HEK293 (cell line): Measurements from ENCODE around the gene OR6X1.

Experiments
- CTCF ChIA-PET: fragments of 350-600 bp; formaldehyde crosslinking; extraction: SDS; loops from one replicate; lab custom pipeline; 2021; ENCODE audit warnings: antibody characterized with exemption; lab: Yijun Ruan, JAX
- POLR2A ChIA-PET: fragments of 300-600 bp; formaldehyde crosslinking; extraction: SDS; loops from one replicate; lab custom pipeline; 2020; ENCODE audit warnings: antibody characterized with exemption, inconsistent platforms; lab: Yijun Ruan, JAX
- H3K27ac ChIP-seq: fragments of 200-500 bp; sonication (Bioruptor generic); 2 replicates; pipeline ENCODE4 v1.5.1; 2014; ENCODE audit warnings: low read depth, low read length, control low read depth, inconsistent platforms; ENCODE audit errors: extremely low read depth
- H3K36me3 ChIP-seq, 2 experiments: fragments of 200-500 bp in 1 of 2; sonication (Bioruptor generic) in 1 of 2; 1 replicate in 1 of 2; 2 replicates in 1 of 2; pipeline ENCODE4 v1.5.1; 2014 to 2017; ENCODE audit warnings: inconsistent platforms in 2 of 2, low read length in 2 of 2; ENCODE audit not compliant: control insufficient read depth in 2 of 2, insufficient read depth in 1 of 2
- H3K4me1 ChIP-seq: fragments of 200-500 bp; sonication (Bioruptor generic); 2 replicates; pipeline ENCODE4 v1.5.1; 2014; ENCODE audit warnings: mild to moderate bottlenecking, low read length, inconsistent platforms; ENCODE audit not compliant: control insufficient read depth, insufficient read depth
- H3K4me3 ChIP-seq: 2 replicates; pipeline ENCODE4 v1.5.1; 2011; ENCODE audit warnings: low read depth, mild to moderate bottlenecking, control low read depth, low read length, moderate library complexity
- H3K9me3 ChIP-seq: fragments of 200-500 bp; sonication (Bioruptor generic); 2 replicates; pipeline ENCODE4 v1.5.1; 2014; ENCODE audit warnings: low read depth, low read length, inconsistent platforms; ENCODE audit not compliant: control insufficient read depth, insufficient read depth
- HOXA7 ChIP-seq: sonication (generic); formaldehyde crosslinking; IDR thresholded peaks from 2 replicates; pipeline ENCODE4 v1.8.1; 2022; ENCODE audit warnings: missing genetic modification reagents, borderline replicate concordance
- ZBTB7A ChIP-seq: fragments of 450-650 bp; formaldehyde crosslinking; IDR thresholded peaks from 2 replicates; pipeline ENCODE4 v1.5.1; 2016; ENCODE audit warnings: low read depth, missing biosample characterization, missing genetic modification characterization
- ZEB2 ChIP-seq: fragments of 450-650 bp; formaldehyde crosslinking; IDR thresholded peaks from 2 replicates; pipeline ENCODE4 v1.5.1; 2016; ENCODE audit warnings: missing biosample characterization, missing genetic modification characterization
- ZIC2 ChIP-seq: fragments of 450-650 bp; formaldehyde crosslinking; IDR thresholded peaks from 2 replicates; pipeline ENCODE4 v1.5.1; 2016; ENCODE audit warnings: missing biosample characterization, missing genetic modification characterization
- ZNF132 ChIP-seq: fragments of 450-650 bp; formaldehyde crosslinking; IDR thresholded peaks from 2 replicates; pipeline ENCODE4 v1.5.1; 2017; ENCODE audit warnings: missing biosample characterization, missing genetic modification characterization, borderline replicate concordance
- ZNF138 ChIP-seq: fragments of 450-650 bp; formaldehyde crosslinking; IDR thresholded peaks from 2 replicates; pipeline ENCODE4 v1.5.1; 2016; ENCODE audit warnings: missing biosample characterization, missing genetic modification characterization, borderline replicate concordance
- ZNF221 ChIP-seq: fragments of 450-650 bp; formaldehyde crosslinking; IDR thresholded peaks from 2 replicates; pipeline ENCODE4 v1.5.1; 2017; ENCODE audit warnings: missing biosample characterization, missing genetic modification characterization, borderline replicate concordance
- ZNF239 ChIP-seq: fragments of 450-650 bp; formaldehyde crosslinking; IDR thresholded peaks from 2 replicates; pipeline ENCODE4 v1.5.1; 2016; ENCODE audit warnings: missing biosample characterization, missing genetic modification characterization
- ZNF404 ChIP-seq: fragments of 450-650 bp; formaldehyde crosslinking; IDR thresholded peaks from 2 replicates; pipeline ENCODE4 v1.5.1; 2017; ENCODE audit warnings: missing biosample characterization, missing genetic modification characterization
- ZNF621 ChIP-seq: fragments of 450-650 bp; formaldehyde crosslinking; IDR thresholded peaks from 2 replicates; pipeline ENCODE4 v1.5.1; 2017; ENCODE audit warnings: missing biosample characterization, missing genetic modification characterization
- ZNF624 ChIP-seq: fragments of 450-650 bp; formaldehyde crosslinking; IDR thresholded peaks from 2 replicates; pipeline ENCODE4 v1.5.1; 2017; ENCODE audit warnings: missing biosample characterization, missing genetic modification characterization
- ZNF660 ChIP-seq: fragments of 450-650 bp; IDR thresholded peaks from 2 replicates; pipeline ENCODE4 v1.5.1; 2018; ENCODE audit warnings: missing biosample characterization, mild to moderate bottlenecking, missing genetic modification characterization
- ZNF776 ChIP-seq: fragments of 450-650 bp; formaldehyde crosslinking; IDR thresholded peaks from 2 replicates; pipeline ENCODE4 v1.5.0; 2017; ENCODE audit warnings: missing biosample characterization, missing genetic modification characterization, borderline replicate concordance
- TF ChIP-seq, protein P1 (sequence below): fragments of 450-650 bp; formaldehyde crosslinking; IDR thresholded peaks from 2 replicates; pipeline ENCODE4 v1.5.1; 2016; ENCODE audit warnings: missing biosample characterization, missing genetic modification characterization
- TF ChIP-seq, protein P2 (sequence below): fragments of 450-650 bp; formaldehyde crosslinking; IDR thresholded peaks from 2 replicates; pipeline ENCODE4 v1.5.1; 2016; ENCODE audit warnings: missing biosample characterization, missing genetic modification characterization
- TF ChIP-seq, protein P3 (sequence below): fragments of 450-650 bp; formaldehyde crosslinking; IDR thresholded peaks from 2 replicates; pipeline ENCODE4 v1.5.1; 2016; ENCODE audit warnings: missing biosample characterization, missing genetic modification characterization
- TF ChIP-seq, protein P4 (sequence below): fragments of 450-650 bp; formaldehyde crosslinking; IDR thresholded peaks from 2 replicates; pipeline ENCODE4 v1.5.1; 2016; ENCODE audit warnings: missing biosample characterization, missing genetic modification characterization
- TF ChIP-seq, protein P5 (sequence below): fragments of 450-650 bp; formaldehyde crosslinking; IDR thresholded peaks from 2 replicates; pipeline ENCODE4 v1.5.1; 2017; ENCODE audit warnings: missing biosample characterization, missing genetic modification characterization
- TF ChIP-seq, protein P6 (sequence below): fragments of 450-650 bp; formaldehyde crosslinking; IDR thresholded peaks from 2 replicates; pipeline ENCODE4 v1.5.1; 2017; ENCODE audit warnings: missing biosample characterization, missing genetic modification characterization
- TF ChIP-seq, protein P7 (sequence below): fragments of 450-650 bp; formaldehyde crosslinking; IDR thresholded peaks from 2 replicates; pipeline ENCODE4 v1.5.1; 2017; ENCODE audit warnings: missing biosample characterization, mild to moderate bottlenecking, missing genetic modification characterization, moderate library complexity

The OR6X1 gene

DNA sequence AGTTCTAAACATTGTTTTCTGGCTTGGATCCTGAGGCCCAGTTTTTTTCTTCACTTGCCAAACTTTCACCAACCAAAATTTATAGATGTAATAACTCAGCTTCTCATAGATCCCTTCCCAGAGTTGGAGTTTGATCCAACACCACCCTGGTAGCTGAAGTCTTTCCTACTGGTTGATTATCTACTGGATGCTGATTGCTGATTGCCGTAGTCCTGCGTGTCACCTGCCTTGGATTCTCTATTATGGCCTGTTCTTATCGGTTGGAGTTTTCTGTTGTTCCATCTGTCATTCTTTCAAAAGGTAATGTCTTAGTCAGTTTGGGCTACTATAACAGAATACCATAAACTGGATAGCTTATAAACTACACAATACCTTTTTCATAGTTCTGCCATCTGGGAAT lies 17.3 kb upstream of the OR6X1 start (continued):
- TF ChIP-seq ZNF138 (tag by site-specific recombination) (no peak), ZNF660 (no peak)

DNA sequence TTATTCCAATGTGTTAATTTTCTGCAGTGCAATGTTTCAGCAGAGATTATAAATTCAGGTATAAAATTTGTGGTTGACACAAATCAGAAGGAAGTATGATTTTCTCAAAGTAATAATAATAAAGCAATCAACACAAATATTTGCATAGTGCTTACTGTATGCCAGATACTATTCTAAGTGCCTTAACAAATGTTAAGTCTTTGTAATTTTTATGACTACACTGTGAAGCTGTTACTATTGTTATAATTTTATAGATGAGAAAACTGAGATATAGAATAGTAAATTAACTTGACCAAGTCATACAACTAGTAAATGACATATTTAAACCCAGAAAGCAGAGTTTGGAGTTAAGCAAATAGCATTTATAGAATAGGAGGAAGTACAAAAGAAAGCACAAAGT lies 16.4 kb upstream of the OR6X1 start:
- Histone ChIP-seq H3K27ac (no peak overlapping the region), H3K4me3 (no peak overlapping the region), H3K9me3 (no peaks in the 10 kb centered on the region), H3K4me1 (no peaks in the 10 kb centered on the region), H3K36me3 (no peaks in the 10 kb centered on the region)
- POLR2A ChIA-PET: no interaction called here
- TF ChIP-seq HOXA7 (CRISPR knock-in tag): no peak
- TF ChIP-seq, protein P1, sequence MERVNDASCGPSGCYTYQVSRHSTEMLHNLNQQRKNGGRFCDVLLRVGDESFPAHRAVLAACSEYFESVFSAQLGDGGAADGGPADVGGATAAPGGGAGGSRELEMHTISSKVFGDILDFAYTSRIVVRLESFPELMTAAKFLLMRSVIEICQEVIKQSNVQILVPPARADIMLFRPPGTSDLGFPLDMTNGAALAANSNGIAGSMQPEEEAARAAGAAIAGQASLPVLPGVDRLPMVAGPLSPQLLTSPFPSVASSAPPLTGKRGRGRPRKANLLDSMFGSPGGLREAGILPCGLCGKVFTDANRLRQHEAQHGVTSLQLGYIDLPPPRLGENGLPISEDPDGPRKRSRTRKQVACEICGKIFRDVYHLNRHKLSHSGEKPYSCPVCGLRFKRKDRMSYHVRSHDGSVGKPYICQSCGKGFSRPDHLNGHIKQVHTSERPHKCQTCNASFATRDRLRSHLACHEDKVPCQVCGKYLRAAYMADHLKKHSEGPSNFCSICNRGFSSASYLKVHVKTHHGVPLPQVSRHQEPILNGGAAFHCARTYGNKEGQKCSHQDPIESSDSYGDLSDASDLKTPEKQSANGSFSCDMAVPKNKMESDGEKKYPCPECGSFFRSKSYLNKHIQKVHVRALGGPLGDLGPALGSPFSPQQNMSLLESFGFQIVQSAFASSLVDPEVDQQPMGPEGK (tag by site-specific recombination): no peak
- no peak for TF ChIP-seq ZNF132 (tag by site-specific recombination)
- no peak for TF ChIP-seq ZBTB7A (tag by site-specific recombination)
- no peak for TF ChIP-seq ZNF239 (tag by site-specific recombination)
- TF ChIP-seq, protein P2, sequence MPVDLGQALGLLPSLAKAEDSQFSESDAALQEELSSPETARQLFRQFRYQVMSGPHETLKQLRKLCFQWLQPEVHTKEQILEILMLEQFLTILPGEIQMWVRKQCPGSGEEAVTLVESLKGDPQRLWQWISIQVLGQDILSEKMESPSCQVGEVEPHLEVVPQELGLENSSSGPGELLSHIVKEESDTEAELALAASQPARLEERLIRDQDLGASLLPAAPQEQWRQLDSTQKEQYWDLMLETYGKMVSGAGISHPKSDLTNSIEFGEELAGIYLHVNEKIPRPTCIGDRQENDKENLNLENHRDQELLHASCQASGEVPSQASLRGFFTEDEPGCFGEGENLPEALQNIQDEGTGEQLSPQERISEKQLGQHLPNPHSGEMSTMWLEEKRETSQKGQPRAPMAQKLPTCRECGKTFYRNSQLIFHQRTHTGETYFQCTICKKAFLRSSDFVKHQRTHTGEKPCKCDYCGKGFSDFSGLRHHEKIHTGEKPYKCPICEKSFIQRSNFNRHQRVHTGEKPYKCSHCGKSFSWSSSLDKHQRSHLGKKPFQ (tag by site-specific recombination): no peak
- TF ChIP-seq, protein P3, sequence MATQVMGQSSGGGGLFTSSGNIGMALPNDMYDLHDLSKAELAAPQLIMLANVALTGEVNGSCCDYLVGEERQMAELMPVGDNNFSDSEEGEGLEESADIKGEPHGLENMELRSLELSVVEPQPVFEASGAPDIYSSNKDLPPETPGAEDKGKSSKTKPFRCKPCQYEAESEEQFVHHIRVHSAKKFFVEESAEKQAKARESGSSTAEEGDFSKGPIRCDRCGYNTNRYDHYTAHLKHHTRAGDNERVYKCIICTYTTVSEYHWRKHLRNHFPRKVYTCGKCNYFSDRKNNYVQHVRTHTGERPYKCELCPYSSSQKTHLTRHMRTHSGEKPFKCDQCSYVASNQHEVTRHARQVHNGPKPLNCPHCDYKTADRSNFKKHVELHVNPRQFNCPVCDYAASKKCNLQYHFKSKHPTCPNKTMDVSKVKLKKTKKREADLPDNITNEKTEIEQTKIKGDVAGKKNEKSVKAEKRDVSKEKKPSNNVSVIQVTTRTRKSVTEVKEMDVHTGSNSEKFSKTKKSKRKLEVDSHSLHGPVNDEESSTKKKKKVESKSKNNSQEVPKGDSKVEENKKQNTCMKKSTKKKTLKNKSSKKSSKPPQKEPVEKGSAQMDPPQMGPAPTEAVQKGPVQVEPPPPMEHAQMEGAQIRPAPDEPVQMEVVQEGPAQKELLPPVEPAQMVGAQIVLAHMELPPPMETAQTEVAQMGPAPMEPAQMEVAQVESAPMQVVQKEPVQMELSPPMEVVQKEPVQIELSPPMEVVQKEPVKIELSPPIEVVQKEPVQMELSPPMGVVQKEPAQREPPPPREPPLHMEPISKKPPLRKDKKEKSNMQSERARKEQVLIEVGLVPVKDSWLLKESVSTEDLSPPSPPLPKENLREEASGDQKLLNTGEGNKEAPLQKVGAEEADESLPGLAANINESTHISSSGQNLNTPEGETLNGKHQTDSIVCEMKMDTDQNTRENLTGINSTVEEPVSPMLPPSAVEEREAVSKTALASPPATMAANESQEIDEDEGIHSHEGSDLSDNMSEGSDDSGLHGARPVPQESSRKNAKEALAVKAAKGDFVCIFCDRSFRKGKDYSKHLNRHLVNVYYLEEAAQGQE: no peak
- no peak for TF ChIP-seq ZNF404 (tag by site-specific recombination)
- TF ChIP-seq ZNF624 (tag by site-specific recombination): no peak
- no peak for TF ChIP-seq ZIC2
- no peak for TF ChIP-seq ZNF776 (tag by site-specific recombination)
- TF ChIP-seq, protein P4, sequence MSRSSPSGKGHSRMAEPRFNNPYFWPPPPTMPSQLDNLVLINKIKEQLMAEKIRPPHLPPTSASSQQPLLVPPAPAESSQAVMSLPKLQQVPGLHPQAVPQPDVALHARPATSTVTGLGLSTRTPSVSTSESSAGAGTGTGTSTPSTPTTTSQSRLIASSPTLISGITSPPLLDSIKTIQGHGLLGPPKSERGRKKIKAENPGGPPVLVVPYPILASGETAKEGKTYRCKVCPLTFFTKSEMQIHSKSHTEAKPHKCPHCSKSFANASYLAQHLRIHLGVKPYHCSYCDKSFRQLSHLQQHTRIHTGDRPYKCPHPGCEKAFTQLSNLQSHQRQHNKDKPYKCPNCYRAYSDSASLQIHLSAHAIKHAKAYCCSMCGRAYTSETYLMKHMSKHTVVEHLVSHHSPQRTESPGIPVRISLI (tag by site-specific recombination): no peak
- CTCF ChIA-PET: no interaction called here

DNA sequence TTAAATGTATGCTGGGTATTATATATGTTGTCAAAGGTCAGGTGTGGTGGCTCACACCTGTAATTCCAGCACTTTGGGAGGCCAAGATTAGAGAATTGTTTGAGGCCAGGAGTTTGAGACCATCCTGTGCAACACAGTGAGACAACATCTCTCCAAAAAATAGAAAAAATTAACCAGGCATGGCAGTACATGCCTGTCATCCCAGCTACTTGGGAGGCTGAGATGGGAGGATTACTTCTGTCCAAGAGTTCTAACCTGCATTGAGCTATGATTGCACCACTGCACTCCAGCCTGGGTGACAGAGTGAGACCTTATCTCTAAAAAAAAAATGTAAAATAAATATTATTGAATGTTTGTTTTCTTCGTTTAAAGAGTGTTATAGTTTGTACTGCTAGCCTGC lies 11.3 kb upstream of the OR6X1 start:
- Histone ChIP-seq H3K27ac (no peak overlapping the region), H3K4me3 (no peak overlapping the region), H3K4me1 (no peaks in the 10 kb centered on the region), H3K9me3 (no peaks in the 10 kb centered on the region), H3K36me3 (no peaks in the 10 kb centered on the region)
- ChIA-PET POLR2A (no interaction called here), CTCF (interaction anchor here (0.7 kb wide), 1 partner anchor 23 kb away, joined by 4 read pairs; no protein-coding TSS in a partner anchor)
- TF ChIP-seq ZEB2 (tag by site-specific recombination) (no peak), ZNF221 (no peak), ZNF239 (tag by site-specific recombination) (no peak), ZNF621 (no peak)
- TF ChIP-seq, protein P5, sequence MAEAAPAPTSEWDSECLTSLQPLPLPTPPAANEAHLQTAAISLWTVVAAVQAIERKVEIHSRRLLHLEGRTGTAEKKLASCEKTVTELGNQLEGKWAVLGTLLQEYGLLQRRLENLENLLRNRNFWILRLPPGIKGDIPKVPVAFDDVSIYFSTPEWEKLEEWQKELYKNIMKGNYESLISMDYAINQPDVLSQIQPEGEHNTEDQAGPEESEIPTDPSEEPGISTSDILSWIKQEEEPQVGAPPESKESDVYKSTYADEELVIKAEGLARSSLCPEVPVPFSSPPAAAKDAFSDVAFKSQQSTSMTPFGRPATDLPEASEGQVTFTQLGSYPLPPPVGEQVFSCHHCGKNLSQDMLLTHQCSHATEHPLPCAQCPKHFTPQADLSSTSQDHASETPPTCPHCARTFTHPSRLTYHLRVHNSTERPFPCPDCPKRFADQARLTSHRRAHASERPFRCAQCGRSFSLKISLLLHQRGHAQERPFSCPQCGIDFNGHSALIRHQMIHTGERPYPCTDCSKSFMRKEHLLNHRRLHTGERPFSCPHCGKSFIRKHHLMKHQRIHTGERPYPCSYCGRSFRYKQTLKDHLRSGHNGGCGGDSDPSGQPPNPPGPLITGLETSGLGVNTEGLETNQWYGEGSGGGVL (tag by site-specific recombination): no peak
- TF ChIP-seq, protein P6, sequence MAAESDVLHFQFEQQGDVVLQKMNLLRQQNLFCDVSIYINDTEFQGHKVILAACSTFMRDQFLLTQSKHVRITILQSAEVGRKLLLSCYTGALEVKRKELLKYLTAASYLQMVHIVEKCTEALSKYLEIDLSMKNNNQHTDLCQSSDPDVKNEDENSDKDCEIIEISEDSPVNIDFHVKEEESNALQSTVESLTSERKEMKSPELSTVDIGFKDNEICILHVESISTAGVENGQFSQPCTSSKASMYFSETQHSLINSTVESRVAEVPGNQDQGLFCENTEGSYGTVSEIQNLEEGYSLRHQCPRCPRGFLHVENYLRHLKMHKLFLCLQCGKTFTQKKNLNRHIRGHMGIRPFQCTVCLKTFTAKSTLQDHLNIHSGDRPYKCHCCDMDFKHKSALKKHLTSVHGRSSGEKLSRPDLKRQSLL (tag by site-specific recombination): no peak
- TF ChIP-seq, protein P7, sequence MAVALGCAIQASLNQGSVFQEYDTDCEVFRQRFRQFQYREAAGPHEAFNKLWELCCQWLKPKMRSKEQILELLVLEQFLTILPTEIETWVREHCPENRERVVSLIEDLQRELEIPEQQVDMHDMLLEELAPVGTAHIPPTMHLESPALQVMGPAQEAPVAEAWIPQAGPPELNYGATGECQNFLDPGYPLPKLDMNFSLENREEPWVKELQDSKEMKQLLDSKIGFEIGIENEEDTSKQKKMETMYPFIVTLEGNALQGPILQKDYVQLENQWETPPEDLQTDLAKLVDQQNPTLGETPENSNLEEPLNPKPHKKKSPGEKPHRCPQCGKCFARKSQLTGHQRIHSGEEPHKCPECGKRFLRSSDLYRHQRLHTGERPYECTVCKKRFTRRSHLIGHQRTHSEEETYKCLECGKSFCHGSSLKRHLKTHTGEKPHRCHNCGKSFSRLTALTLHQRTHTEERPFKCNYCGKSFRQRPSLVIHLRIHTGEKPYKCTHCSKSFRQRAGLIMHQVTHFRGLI (tag by site-specific recombination): no peak
